Stimulated activated CD8-positive, alpha-beta memory T cell treated with anti-CD3 and anti-CD28 coated beads, Interleukin-12 subunit alpha, Interleukin-12 subunit beta, amount 100 ng/mL, for 1 hour (primary cell): ENCODE measurements around the gene TUBGCP6.
"Not testable (repeated sequence)": the region's sequence is repeated elsewhere in the genome, so short reads cannot be mapped to it uniquely, and the experiment has no call there.

Experiments used
- DNase-seq: peaks from one replicate; pipeline ENCODE4 v3.0.0-alpha.2; 2020; ENCODE audit warnings: low read depth

TUBGCP6 gene

GRCh38 chr22:50209893-50210292 is 34.9 kb downstream of the TUBGCP6 start:
- DNase-seq: peak; percentile 55

GRCh38 chr22:50208939-50209892 is 35.6 kb downstream of the TUBGCP6 start:
- DNase-seq: no peak

GRCh38 chr22:50208430-50208938 is 36.3 kb downstream of the TUBGCP6 start:
- DNase-seq: no peak

GRCh38 chr22:50207383-50208140 is 37.3 kb downstream of the TUBGCP6 start:
- DNase-seq: no peak

- no peak for DNase-seq
Observed at GRCh38 chr22:50206599-50206998, 38.2 kb downstream of the TUBGCP6 start.

- no peak for DNase-seq
Observed at GRCh38 chr22:50205781-50206569, 38.8 kb downstream of the TUBGCP6 start.

GRCh38 chr22:50204998-50205397 is 39.8 kb downstream of the TUBGCP6 start:
- DNase-seq: not testable (repeated sequence)

GRCh38 chr22:50204571-50204970 is 40.3 kb downstream of the TUBGCP6 start:
- no peak for DNase-seq

- DNase-seq: no peak
Observed at GRCh38 chr22:50203288-50203687, 41.5 kb downstream of the TUBGCP6 start.

- no peak for DNase-seq
Observed at GRCh38 chr22:50202130-50202666, 42.6 kb downstream of the TUBGCP6 start.

- DNase-seq: no peak
Observed at GRCh38 chr22:50201191-50202129, 43.4 kb downstream of the TUBGCP6 start.

GRCh38 chr22:50200461-50201190 is 44.2 kb downstream of the TUBGCP6 start, which contains the start of gene SELENOO:
Gene SELENOO, plus strand, starts transcription at chr22:50201011. Its CDS starts 26 bp downstream, at chr22:50201037.
- peak; percentile 82 for DNase-seq

- no peak for DNase-seq
Observed at GRCh38 chr22:50199829-50200460, 44.9 kb downstream of the TUBGCP6 start.

GRCh38 chr22:50199251-50199721 is 45.5 kb downstream of the TUBGCP6 start:
- no peak for DNase-seq

GRCh38 chr22:50198624-50199017 is 46.2 kb downstream of the TUBGCP6 start:
- DNase-seq: no peak

- no peak for DNase-seq
Observed at GRCh38 chr22:50197856-50198623, 46.8 kb downstream of the TUBGCP6 start.

- DNase-seq: no peak
Observed at GRCh38 chr22:50197000-50197800, 47.6 kb downstream of the TUBGCP6 start.
